Thymus (tissue), 11 donors: ENCODE measurements around the gene C1QBP. TPM values are rescaled to one million over a fixed set of nuclear protein-coding genes. Genes with fewer than 3 reads are reported as not detected.

Experiments used
- DNase-seq, 9 donors: peaks; one replicate each; pipeline ENCODE4 v3.0.0-alpha.2; 2013; ENCODE audit warnings: low spot score in 9 of 9, low read depth in 6 of 9, missing footprints in 1 of 9
- H3K27ac ChIP-seq, 2 donors: one replicate each; pipeline ENCODE4 v1.5.1; 2013; ENCODE audit warnings: control low read depth in 1 of 2, low read depth in 1 of 2, low read length in 1 of 2, mild to moderate bottlenecking in 1 of 2, moderate library complexity in 1 of 2
- H3K27me3 ChIP-seq, 2 donors: one replicate each; pipeline ENCODE4 v1.5.1; 2013; ENCODE audit warnings: low read length in 1 of 2; ENCODE audit not compliant: control insufficient read depth in 2 of 2, insufficient read depth in 1 of 2
- H3K36me3 ChIP-seq, 2 donors: one replicate each; pipeline ENCODE4 v1.5.1; 2013; ENCODE audit warnings: low read length in 1 of 2, mild to moderate bottlenecking in 1 of 2, moderate library complexity in 1 of 2; ENCODE audit not compliant: control insufficient read depth in 2 of 2, insufficient read depth in 2 of 2
- H3K4me1 ChIP-seq, 2 donors: one replicate each; pipeline ENCODE4 v1.5.1; 2013; ENCODE audit warnings: low read length in 2 of 2; ENCODE audit not compliant: control insufficient read depth in 2 of 2, insufficient read depth in 2 of 2
- H3K4me3 ChIP-seq, 2 donors: one replicate each; pipeline ENCODE4 v1.5.1; 2013; ENCODE audit warnings: low read length in 2 of 2, control low read depth in 1 of 2, mild to moderate bottlenecking in 1 of 2
- H3K9me3 ChIP-seq, 2 donors: one replicate each; pipeline ENCODE4 v1.5.1; 2013; ENCODE audit warnings: low read length in 1 of 2, mild to moderate bottlenecking in 1 of 2; ENCODE audit not compliant: control insufficient read depth in 2 of 2, insufficient read depth in 1 of 2
- WGBS: extraction: QIAGEN DNeasy Blood & Tissue Kit; methylation state at CpG from one replicate; pipeline ENCODE4 v1.1.7; 2013; 5-methylcytosine and 5-hydroxymethylcytosine counted together
- polyA plus RNA-seq: library from polyadenylated mRNA; stranded (reverse); fragments of 200-250 nt; gene quantifications from one replicate; pipeline ENCODE4 v1.2.3, GENCODE V29; 2013
- total RNA-seq: library from RNA; stranded (reverse); fragments of 120-200 nt; gene quantifications from one replicate; pipeline ENCODE4 v1.2.4, GENCODE V29; 2013
- donor health status: healthy.

C1QBP gene
- total and polyA plus RNA-seq, 2 donors, result 95.1 to 246 TPM

DNA sequence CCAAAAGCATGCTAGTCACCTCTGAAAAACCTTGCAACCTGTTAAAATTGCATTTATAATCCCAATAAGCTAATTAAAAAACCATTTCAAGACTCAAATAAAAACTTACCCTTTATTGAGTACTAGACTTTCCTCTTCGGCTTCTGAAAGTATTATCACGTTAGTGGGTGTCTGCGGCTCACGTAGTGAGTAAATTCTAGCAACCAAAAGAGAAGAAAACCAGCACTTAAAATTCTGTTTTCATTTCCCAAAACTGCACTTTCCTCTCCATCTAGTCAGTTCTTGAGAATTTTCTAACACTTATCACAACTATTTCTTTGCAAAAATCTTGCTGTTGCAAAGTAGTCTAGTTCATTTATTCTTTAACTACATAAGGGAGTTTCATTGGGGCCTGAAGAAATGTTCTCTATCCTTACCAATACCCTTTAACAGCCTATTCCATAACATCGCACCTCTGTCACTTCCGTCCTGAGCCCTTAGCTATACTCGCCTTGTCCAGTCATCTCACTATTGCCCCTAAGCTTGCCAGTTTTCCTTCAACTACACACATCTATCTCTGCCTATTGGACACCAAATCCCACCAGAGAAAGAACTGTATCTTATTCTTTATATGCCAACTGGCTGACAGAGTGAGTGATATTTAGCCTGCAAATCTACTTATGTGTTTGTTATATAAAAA, 28.2 kb downstream of the C1QBP start:
- H3K36me3 ChIP-seq, result peaks cover 43 to 85% of the 10 kb centered on the region in 2 donors
- H3K4me1 ChIP-seq, result no peaks in the 10 kb centered on the region
- no peak overlapping the region for H3K27ac ChIP-seq
- H3K4me3 ChIP-seq, result no peak overlapping the region
- H3K27me3 ChIP-seq, result no peaks in the 10 kb centered on the region
- H3K9me3 ChIP-seq, result no peaks in the 10 kb centered on the region
- WGBS, result 97% methylated on average over 7 of the region's 7 CpGs
- no peak for DNase-seq

DNA sequence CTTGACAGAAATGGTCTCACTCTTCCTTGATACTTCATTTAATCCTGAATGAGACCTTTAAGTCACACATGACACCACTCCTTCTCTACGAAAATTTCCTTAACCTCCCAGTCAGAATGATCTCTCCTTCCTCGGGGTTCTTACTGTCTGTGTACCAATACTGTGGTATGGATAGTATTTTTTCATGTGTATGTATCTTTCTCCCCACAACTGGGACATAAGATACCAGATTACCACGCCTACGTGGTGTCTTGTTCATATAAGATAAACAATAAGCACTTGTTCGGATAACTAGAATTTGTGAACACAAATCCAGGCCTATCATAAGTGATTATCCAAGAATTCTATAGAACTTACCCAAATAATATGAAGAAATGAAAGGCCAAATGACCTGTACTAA, 30.8 kb downstream of the C1QBP start:
- WGBS, result 98% methylated on average over 5 of the region's 5 CpGs
- no peak for DNase-seq
- no peaks in the 10 kb centered on the region for H3K9me3 ChIP-seq
- H3K4me3 ChIP-seq, result no peak overlapping the region
- no peak overlapping the region for H3K27ac ChIP-seq
- no peaks in the 10 kb centered on the region for H3K27me3 ChIP-seq
- no peaks in the 10 kb centered on the region for H3K4me1 ChIP-seq
- H3K36me3 ChIP-seq, result peaks cover 53 to 84% of the 10 kb centered on the region in 2 donors

DNA sequence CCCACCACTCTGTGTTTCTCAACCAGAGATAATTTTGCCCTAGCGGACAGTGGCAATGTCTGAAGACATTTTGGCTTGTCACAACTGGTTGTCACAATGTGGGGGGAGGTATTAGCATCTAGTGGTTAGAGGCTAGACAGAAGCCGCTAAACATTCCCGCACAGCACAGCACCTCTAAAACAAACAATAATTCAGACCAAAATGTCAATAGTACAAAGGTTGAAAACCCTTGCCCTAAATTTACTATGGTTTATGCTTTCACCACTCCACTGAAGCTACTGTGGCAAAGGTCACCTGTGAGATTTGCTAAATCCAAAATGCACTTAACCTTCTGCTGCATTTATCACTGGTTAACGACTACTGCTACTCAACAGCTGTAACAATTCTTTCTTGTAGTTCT, 33.6 kb downstream of the C1QBP start:
- WGBS, result 97% methylated on average over 4 of the region's 4 CpGs
- no peaks in the 10 kb centered on the region for H3K4me1 ChIP-seq

DNA sequence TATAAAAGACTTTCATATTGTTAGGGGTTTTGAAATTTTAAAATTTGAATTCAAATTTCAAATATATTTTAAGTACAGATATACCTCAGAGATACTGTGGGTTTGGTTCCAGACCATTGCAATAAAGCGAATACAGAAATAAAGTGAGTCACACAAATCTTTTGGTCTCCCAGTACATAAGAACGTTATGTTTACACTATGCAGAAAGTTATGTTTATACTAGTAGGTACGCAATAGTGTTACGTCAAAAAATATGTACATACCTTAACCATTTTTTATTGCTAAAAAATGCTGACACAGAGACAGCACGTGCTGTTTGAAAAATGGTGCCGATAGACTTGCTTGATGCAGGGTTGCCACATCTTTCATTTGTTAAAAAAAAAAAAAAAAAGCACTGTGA, 39.2 kb downstream of the C1QBP start:
- 98% methylated on average over 6 of the region's 6 CpGs for WGBS
- no peaks in the 10 kb centered on the region for H3K27me3 ChIP-seq
- DNase-seq, result no peak
- H3K36me3 ChIP-seq, result peaks cover 41 to 70% of the 10 kb centered on the region in 2 donors
- no peaks in the 10 kb centered on the region for H3K9me3 ChIP-seq
- no peak overlapping the region for H3K27ac ChIP-seq
- no peak overlapping the region for H3K4me3 ChIP-seq
- H3K4me1 ChIP-seq, result no peaks in the 10 kb centered on the region

More for the DNA sequence above, 33.6 kb downstream of the C1QBP start:
- no peak for DNase-seq
- Histone ChIP-seq H3K9me3 (no peaks in the 10 kb centered on the region), H3K4me3 (no peak overlapping the region), H3K27me3 (no peaks in the 10 kb centered on the region), H3K36me3 (peaks cover 45 to 81% of the 10 kb centered on the region in 2 donors), H3K27ac (no peak overlapping the region)

DNA sequence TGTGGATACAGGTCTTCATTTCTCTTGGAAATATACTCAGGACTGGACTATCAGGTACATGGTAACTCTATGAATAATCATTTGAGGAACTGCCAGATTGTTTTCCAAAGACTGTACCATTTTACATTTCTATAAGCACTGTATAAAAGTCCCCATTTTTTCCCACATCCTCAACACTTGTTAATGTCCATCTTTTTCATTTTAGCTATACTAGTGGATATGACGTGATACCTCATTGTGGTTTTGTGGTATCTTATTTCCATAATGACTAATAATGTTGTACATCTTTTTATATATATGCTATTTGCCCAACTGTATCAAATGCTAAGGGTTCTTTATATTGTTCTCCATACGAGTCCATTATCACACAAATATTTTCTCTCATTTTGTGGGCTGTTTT, 42.3 kb downstream of the C1QBP start:
- H3K4me1 ChIP-seq, result no peaks in the 10 kb centered on the region
- H3K36me3 ChIP-seq, result peaks cover 49 to 68% of the 10 kb centered on the region in 2 donors
- H3K9me3 ChIP-seq, result no peaks in the 10 kb centered on the region
- WGBS, result over 99% methylated on average over 2 of the region's 2 CpGs
- no peak for DNase-seq
- H3K4me3 ChIP-seq, result no peak overlapping the region
- no peaks in the 10 kb centered on the region for H3K27me3 ChIP-seq
- no peak overlapping the region for H3K27ac ChIP-seq

DNA sequence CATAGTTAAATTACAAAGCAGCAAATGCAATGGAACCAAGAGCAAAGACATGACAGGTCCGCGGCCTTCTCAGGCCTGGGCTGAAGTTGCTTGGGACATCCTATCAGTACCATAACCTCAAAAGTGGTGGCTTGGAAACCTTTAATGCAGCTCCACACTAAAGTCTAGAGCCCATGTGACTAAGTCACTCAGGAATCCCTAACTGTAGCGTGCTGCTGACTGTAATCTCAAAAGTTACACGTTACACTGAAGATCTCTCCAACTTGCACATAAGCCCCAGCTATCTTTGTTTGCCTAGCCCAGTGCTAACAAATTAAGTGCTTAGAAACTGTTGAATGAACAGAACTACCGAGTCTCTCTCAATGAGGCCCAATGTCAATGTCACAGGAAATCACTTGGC, 47.3 kb downstream of the C1QBP start:
- Histone ChIP-seq H3K4me3 (no peak overlapping the region), H3K36me3 (peaks cover 59 to 77% of the 10 kb centered on the region in 2 donors), H3K27ac (no peak overlapping the region), H3K27me3 (no peaks in the 10 kb centered on the region), H3K9me3 (no peaks in the 10 kb centered on the region), H3K4me1 (no peaks in the 10 kb centered on the region)
- 97% methylated on average over 5 of the region's 5 CpGs for WGBS
- DNase-seq, result no peak

Other genes with a start within 250 kb of the C1QBP start
- 12.2 TPM for gene ZNF594, start 247.3 kb downstream of the C1QBP start, total RNA-seq
- gene ZNF594, start 247.3 kb downstream of the C1QBP start, polyA plus RNA-seq, result 5.0 TPM
- 0.80 TPM for gene SCIMP, start 204.3 kb downstream of the C1QBP start, total RNA-seq
- 5.1 TPM for gene SCIMP, start 204.3 kb downstream of the C1QBP start, polyA plus RNA-seq
- 45.4 TPM for gene RABEP1, start 156.9 kb downstream of the C1QBP start, total RNA-seq
- gene RABEP1, start 156.9 kb downstream of the C1QBP start, polyA plus RNA-seq, result 31.3 TPM
- gene NUP88, start 19.5 kb downstream of the C1QBP start, total RNA-seq, result 147 TPM
- 116 TPM for gene NUP88, start 19.5 kb downstream of the C1QBP start, polyA plus RNA-seq
- gene RPAIN, start 19.0 kb downstream of the C1QBP start, total RNA-seq, result 68.3 TPM
- gene RPAIN, start 19.0 kb downstream of the C1QBP start, polyA plus RNA-seq, result 47.2 TPM
- 3.2 TPM for gene DHX33, start 29.8 kb upstream of the C1QBP start, total RNA-seq
- 6.4 TPM for gene DHX33, start 29.8 kb upstream of the C1QBP start, polyA plus RNA-seq
- 43.4 TPM for gene DERL2, start 47.0 kb upstream of the C1QBP start, total RNA-seq
- gene DERL2, start 47.0 kb upstream of the C1QBP start, polyA plus RNA-seq, result 99.4 TPM
- 31.2 TPM for gene MIS12, start 47.4 kb upstream of the C1QBP start, total RNA-seq
- 46.5 TPM for gene MIS12, start 47.4 kb upstream of the C1QBP start, polyA plus RNA-seq
- 32.2 TPM for gene NLRP1, start 145.4 kb upstream of the C1QBP start, total RNA-seq
- gene NLRP1, start 145.4 kb upstream of the C1QBP start, polyA plus RNA-seq, result 102 TPM